AG04450 (cell line): Measurements from ENCODE around the gene INPP5A. TPM values are rescaled to one million over a fixed set of nuclear protein-coding genes. Genes with fewer than 3 reads are reported as not detected.

Source experiments
- CTCF ChIA-PET: fragments of 300-600, 350-600 bp; formaldehyde crosslinking; extraction: SDS; loops from one replicate; lab custom pipeline; 2022; ENCODE audit warnings: antibody characterized with exemption, inconsistent platforms; lab: Charles Lee
- POLR2A ChIA-PET: fragments of 350-600 bp; formaldehyde crosslinking; extraction: SDS; loops from one replicate; lab custom pipeline; 2021; ENCODE audit warnings: antibody characterized with exemption, inconsistent platforms; lab: Yijun Ruan, JAX
- DNase-seq: peaks from one replicate; pipeline ENCODE4 v3.0.0-alpha.2; 2011; ENCODE audit warnings: low read depth, low spot score
- H3K27ac ChIP-seq: one replicate; pipeline ENCODE4 v1.5.1; 2012; ENCODE audit warnings: low read depth, low read length, control low read depth
- H3K27me3 ChIP-seq: one replicate; pipeline ENCODE4 v1.6.0; 2012; ENCODE audit warnings: low read length; ENCODE audit not compliant: control insufficient read depth, insufficient read depth
- H3K4me3 ChIP-seq: 2 replicates; pipeline ENCODE4 v1.5.1; 2011; ENCODE audit warnings: mild to moderate bottlenecking, low read depth, low read length, control low read depth
- H3K9me3 ChIP-seq: 2 replicates; pipeline ENCODE4 v1.5.1; 2012; ENCODE audit warnings: low read length; ENCODE audit not compliant: control insufficient read depth, insufficient read depth
- polyA plus RNA-seq: library from polyadenylated mRNA; depleted of rRNA; stranded (reverse); fragments of >200 nt; gene quantifications from 2 replicates; pipeline ENCODE4 v1.2.3, GENCODE V29; 2011
- TF ChIP-seq, protein P1 (sequence below): IDR thresholded peaks from 2 replicates; pipeline ENCODE4 v1.5.1; 2011; ENCODE audit warnings: low read depth, low read length, control low read depth, inconsistent platforms

The INPP5A gene
- polyA plus RNA-seq, 1 experiment, result 22.5 TPM

DNA sequence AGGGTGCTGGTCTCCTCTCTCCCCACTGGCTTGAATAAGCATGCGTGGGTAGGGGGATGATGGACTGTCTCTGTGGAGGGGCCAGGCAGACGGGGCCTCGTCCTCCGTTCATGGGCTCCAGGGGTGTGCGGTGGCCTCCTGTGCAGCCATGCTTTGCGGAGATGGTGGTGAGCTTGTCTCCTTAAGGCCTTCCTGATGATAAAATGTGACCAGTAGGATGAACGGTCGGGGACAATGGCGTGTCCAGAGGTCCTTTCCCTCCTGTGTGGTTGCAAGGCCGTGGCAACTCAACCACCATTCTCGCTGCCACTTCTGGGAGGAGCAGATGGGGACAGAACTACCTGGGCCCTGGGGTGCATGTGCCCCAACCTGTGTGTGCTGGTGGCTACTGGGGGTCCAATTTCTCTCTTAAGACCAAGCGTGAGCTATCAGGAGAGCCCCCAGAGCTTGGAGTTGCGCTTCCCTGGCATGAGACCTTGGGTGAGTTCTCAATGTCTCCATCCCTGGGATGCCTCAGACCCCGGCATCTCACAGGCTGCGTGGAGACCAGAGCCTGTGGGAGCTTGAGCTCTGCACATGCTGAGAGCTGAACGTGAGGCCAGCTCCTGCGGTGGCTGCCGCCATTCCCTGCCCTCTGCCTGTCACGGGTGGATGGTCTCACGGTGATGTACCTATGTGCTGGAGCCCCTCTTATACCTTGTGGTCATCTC, 112.2 kb downstream of the INPP5A start:
- Histone ChIP-seq H3K9me3 (no peaks in the 10 kb centered on the region; the same call in 1 of the 2 replicates), H3K4me3 (no peak overlapping the region), H3K27ac (no peak overlapping the region), H3K27me3 (no peaks in the 10 kb centered on the region)
- DNase-seq, result no peak
- TF ChIP-seq, protein P1, sequence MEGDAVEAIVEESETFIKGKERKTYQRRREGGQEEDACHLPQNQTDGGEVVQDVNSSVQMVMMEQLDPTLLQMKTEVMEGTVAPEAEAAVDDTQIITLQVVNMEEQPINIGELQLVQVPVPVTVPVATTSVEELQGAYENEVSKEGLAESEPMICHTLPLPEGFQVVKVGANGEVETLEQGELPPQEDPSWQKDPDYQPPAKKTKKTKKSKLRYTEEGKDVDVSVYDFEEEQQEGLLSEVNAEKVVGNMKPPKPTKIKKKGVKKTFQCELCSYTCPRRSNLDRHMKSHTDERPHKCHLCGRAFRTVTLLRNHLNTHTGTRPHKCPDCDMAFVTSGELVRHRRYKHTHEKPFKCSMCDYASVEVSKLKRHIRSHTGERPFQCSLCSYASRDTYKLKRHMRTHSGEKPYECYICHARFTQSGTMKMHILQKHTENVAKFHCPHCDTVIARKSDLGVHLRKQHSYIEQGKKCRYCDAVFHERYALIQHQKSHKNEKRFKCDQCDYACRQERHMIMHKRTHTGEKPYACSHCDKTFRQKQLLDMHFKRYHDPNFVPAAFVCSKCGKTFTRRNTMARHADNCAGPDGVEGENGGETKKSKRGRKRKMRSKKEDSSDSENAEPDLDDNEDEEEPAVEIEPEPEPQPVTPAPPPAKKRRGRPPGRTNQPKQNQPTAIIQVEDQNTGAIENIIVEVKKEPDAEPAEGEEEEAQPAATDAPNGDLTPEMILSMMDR, result no peak
- ChIA-PET CTCF (no interaction called here), POLR2A (no interaction called here)

- no peak overlapping the region for H3K27ac ChIP-seq
- H3K4me3 ChIP-seq, result no peak overlapping the region
- ChIA-PET POLR2A (no interaction called here), CTCF (no interaction called here)
- no peaks in the 10 kb centered on the region; the same call in 1 of the 2 replicates for H3K9me3 ChIP-seq
- H3K27me3 ChIP-seq, result no peaks in the 10 kb centered on the region
- DNase-seq, result no peak
- TF ChIP-seq, protein P1, result no peak
These were observed 113.1 kb downstream of the INPP5A start for GRCh38 chr10:132650611-132651250.

DNA sequence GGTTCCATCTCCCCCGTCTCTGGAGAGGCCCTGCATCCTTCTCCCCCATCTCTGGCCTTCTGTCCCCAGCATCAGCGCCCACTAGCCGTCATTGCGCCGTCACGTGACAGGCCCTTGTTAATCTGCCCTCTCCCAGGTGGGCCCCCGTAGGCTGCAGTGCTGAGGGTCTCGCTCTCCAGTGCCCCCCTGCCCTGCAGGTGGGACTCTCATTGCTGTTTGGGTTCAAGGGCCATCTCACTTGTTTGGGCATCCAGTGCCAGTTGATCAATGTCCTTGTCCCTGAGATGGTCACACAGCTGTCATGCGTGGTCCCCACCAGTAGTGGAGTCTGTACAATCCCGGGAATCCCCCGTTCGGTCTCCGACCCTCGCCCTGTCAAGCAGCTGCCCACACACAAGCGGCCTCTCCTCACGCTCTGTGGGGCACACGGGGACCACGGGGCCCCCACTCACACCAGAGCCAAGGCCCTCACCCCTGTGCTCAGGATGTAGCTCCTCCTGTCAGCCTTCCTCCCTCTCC, 114.0 kb downstream of the INPP5A start:
- DNase-seq, result no peak
- ChIA-PET POLR2A (no interaction called here), CTCF (interaction anchor here (0.7 to 1.1 kb wide), 2 partner anchors 13 to 210 kb away, joined by 3 read pairs; no protein-coding TSS in a partner anchor)
- no peak overlapping the region for H3K4me3 ChIP-seq
- no peaks in the 10 kb centered on the region for H3K27me3 ChIP-seq
- TF ChIP-seq, protein P1, result no peak
- H3K9me3 ChIP-seq, result no peaks in the 10 kb centered on the region; the same call in 1 of the 2 replicates
- H3K27ac ChIP-seq, result no peak overlapping the region

DNA sequence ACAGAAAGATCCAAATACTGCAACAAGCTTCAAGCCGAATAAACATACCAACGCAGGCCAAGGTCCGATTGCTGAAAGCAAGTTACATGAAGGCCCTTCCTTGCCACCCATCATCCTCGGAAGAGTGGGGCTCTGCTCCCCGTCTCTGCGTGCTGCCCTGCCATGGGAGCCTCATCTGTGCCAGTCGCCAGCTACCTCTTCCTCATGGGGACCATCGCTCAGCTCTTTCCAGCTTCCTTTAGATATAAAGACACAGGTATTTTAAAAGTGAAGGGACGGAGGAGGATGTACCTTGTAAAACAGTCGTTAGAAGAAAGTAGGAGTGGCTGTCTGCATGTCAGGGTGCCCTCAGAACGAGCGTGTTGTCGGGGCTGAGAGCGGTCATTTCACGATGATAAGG, 114.9 kb downstream of the INPP5A start:
- Histone ChIP-seq H3K9me3 (no peaks in the 10 kb centered on the region; the same call in 1 of the 2 replicates), H3K27me3 (no peaks in the 10 kb centered on the region), H3K4me3 (no peak overlapping the region), H3K27ac (no peak overlapping the region)
- ChIA-PET CTCF (interaction anchor here (1.1 to 1.2 kb wide), 2 partner anchors 14 to 252 kb away, joined by 3 read pairs; no protein-coding TSS in a partner anchor), POLR2A (no interaction called here)
- DNase-seq, result no peak
- TF ChIP-seq, protein P1, result no peak
